Peyer's patch (tissue), 4 donors: Measurements from ENCODE around the gene IKBKG.

Source experiments
- POLR2A ChIP-seq, 2 donors: fragments of 450-650 bp; IDR thresholded peaks; one replicate each; pipeline ENCODE4 v1.5.1; 2017; ENCODE audit warnings: antibody characterized with exemption in 2 of 2, mild to moderate bottlenecking in 2 of 2, moderate library complexity in 2 of 2
- TF ChIP-seq, protein P1 (sequence below), 6 experiments: fragments of 450-650 bp in 4 of 6; fragments of 200-600 bp in 2 of 6; sonication (generic) in 1 of 6; IDR thresholded peaks; one replicate each; pipeline ENCODE4 v1.5.1; 2017 to 2019; ENCODE audit warnings: antibody characterized with exemption in 6 of 6, mild to moderate bottlenecking in 3 of 6, moderate library complexity in 1 of 6

DNA sequence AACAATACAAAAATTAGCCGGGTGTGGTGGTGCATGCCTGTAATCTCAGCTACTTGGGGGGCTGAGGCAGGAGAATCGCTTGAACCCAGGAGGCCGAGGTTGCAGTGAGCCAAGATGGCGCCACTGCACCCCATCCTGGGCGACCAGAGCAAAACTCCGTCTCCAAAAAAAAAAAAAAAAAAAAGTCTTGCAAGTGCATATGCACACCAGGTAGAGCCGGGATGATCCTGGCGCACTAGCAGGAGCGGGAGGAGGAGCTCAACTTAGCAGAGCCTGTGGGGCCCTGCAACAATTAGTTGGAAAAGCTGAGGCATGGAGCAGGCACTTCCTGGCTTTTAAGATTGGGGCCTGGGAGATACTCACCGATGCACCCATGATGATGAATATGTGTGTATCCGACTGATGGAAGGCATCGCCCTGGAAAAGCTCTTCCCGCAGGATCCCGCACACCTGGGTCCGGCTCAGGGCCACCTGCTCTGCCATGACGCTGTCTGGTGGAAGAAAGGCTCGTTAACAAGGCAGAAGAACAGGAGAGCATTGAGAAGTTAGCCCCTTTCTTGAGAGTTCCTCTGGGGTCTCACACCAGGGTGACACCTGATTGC is 1.6 kb upstream of the IKBKG start:
- TF ChIP-seq, protein P1, sequence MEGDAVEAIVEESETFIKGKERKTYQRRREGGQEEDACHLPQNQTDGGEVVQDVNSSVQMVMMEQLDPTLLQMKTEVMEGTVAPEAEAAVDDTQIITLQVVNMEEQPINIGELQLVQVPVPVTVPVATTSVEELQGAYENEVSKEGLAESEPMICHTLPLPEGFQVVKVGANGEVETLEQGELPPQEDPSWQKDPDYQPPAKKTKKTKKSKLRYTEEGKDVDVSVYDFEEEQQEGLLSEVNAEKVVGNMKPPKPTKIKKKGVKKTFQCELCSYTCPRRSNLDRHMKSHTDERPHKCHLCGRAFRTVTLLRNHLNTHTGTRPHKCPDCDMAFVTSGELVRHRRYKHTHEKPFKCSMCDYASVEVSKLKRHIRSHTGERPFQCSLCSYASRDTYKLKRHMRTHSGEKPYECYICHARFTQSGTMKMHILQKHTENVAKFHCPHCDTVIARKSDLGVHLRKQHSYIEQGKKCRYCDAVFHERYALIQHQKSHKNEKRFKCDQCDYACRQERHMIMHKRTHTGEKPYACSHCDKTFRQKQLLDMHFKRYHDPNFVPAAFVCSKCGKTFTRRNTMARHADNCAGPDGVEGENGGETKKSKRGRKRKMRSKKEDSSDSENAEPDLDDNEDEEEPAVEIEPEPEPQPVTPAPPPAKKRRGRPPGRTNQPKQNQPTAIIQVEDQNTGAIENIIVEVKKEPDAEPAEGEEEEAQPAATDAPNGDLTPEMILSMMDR (IDR thresholded peaks at IDR 0.05), result no peak
- TF ChIP-seq POLR2A (IDR thresholded peaks at IDR 0.05), result no peak
